ENCODE measurements around the gene CFAP251.

GRCh38 chr12:121955258-121956237 lies 37.2 kb downstream of the CFAP251 start:
- TF ChIP-seq, protein P1, sequence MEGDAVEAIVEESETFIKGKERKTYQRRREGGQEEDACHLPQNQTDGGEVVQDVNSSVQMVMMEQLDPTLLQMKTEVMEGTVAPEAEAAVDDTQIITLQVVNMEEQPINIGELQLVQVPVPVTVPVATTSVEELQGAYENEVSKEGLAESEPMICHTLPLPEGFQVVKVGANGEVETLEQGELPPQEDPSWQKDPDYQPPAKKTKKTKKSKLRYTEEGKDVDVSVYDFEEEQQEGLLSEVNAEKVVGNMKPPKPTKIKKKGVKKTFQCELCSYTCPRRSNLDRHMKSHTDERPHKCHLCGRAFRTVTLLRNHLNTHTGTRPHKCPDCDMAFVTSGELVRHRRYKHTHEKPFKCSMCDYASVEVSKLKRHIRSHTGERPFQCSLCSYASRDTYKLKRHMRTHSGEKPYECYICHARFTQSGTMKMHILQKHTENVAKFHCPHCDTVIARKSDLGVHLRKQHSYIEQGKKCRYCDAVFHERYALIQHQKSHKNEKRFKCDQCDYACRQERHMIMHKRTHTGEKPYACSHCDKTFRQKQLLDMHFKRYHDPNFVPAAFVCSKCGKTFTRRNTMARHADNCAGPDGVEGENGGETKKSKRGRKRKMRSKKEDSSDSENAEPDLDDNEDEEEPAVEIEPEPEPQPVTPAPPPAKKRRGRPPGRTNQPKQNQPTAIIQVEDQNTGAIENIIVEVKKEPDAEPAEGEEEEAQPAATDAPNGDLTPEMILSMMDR (optimal IDR thresholded peaks at IDR 0.05 in 1 of 3, IDR thresholded peaks at IDR 0.05 in 1 of 3, conservative IDR thresholded peaks at IDR 0.05 in 1 of 3; ENCODE audit: extremely low read depth in 1 of 3, insufficient read depth in 2 of 3, low read length in 3 of 3) = peak; percentile 22 to 54 (median 50)
- TF ChIP-seq EZH2 (IDR thresholded peaks at IDR 0.05; ENCODE audit: low read length) = no peak
